Measurements from ENCODE around the gene RBM15B.
"Not testable (repeated sequence)": the region's sequence is repeated elsewhere in the genome, so short reads cannot be mapped to it uniquely, and the experiment has no call there.

The RBM15B gene

GRCh38 chr3:51378726-51379125 lies 12.4 kb upstream of the RBM15B start:
- DNase-seq, result no peak

- no peak for DNase-seq
Measured at GRCh38 chr3:51379301-51379700, 11.8 kb upstream of the RBM15B start.

GRCh38 chr3:51379746-51380455 lies 11.2 kb upstream of the RBM15B start:
- no peak for DNase-seq

GRCh38 chr3:51380601-51381332 lies 10.3 kb upstream of the RBM15B start:
- no peak for DNase-seq

- DNase-seq, result no peak
Measured at GRCh38 chr3:51381333-51381705, 9.8 kb upstream of the RBM15B start.

- DNase-seq, result no peak
Measured at GRCh38 chr3:51382076-51382745, 8.9 kb upstream of the RBM15B start.

- no peak for DNase-seq
Measured at GRCh38 chr3:51382947-51383578, 8.0 kb upstream of the RBM15B start.

- no peak for DNase-seq
Measured at GRCh38 chr3:51384055-51384725, 6.9 kb upstream of the RBM15B start.

GRCh38 chr3:51384726-51385473 lies 6.2 kb upstream of the RBM15B start, which contains the start of gene MANF:
MANF (plus strand) TSS chr3:51385291; CDS start chr3:51385343, 52 bp downstream.
- DNase-seq, result peak; percentile 60 to 81

- DNase-seq, result no peak
Measured at GRCh38 chr3:51385621-51386091, 5.4 kb upstream of the RBM15B start.

GRCh38 chr3:51386159-51386851 lies 4.8 kb upstream of the RBM15B start:
- DNase-seq, result no peak

- DNase-seq, result no peak
Measured at GRCh38 chr3:51386852-51387229, 4.2 kb upstream of the RBM15B start.

- DNase-seq, result not testable (repeated sequence)
Measured at GRCh38 chr3:51387281-51387680, 3.8 kb upstream of the RBM15B start.

- DNase-seq, result no peak
Measured at GRCh38 chr3:51388286-51389029, 2.6 kb upstream of the RBM15B start.

GRCh38 chr3:51389423-51390183 lies 1.5 kb upstream of the RBM15B start:
- no peak for DNase-seq

GRCh38 chr3:51390246-51391074 lies 625 bp upstream of the RBM15B start:
- DNase-seq, result no peak

- no peak for DNase-seq
Measured at GRCh38 chr3:51391566-51392354, 675 bp downstream of the RBM15B start.

Measured in NCI-H187 (cell line).